Measurements from ENCODE around the gene GSC.
"Not testable (repeated sequence)": the region's sequence is repeated elsewhere in the genome, so short reads cannot be mapped to it uniquely, and the experiment has no call there.

Gene GSC

DNA sequence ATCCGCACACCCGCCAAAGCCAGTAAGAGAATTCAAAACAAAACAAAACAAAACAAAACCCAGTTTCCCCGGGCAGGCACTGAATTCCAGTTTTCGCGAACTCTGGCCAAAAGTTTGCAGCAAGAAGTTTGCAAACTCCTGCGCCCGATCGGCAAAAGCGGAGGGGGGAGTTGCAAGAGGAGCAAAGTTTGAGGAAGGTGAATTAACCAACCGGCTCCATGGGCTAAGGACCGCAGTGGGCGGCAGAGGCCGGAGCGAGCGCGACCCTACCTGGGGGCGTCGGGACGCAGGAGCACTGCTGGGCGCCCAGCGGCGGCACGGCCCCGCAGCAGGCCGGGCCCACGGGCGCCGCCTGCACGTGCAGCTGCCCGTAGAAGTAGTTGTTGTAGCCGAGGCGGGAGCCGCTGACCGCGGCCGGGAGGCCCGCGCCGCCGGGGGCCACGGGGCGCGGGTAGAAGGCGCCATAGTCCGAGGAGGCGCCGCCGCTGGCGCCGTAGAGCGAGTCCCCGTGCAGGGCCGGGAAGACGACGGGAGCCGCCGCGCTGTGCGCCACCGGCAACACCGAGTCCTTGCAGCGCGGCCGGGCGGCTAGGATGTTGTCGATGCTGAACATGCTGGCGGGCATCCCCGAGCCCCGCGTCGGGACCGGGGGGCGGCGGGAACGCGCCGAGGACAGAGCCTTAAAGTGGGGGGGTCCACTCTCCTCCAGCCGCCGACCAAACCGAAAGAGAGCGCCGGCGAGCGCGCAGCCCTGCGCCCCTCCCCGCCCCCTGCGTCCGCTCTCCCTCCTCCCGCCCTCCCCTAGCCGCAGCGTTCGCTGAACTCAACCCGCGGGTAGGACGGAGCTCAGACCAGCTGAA, at the start of gene GSC:
GSC (minus strand) TSS at position 723 of the 860 bp plus-strand sequence; CDS start at position 625, 98 bp downstream.
- no peak for DNase-seq (ENCODE audit: low read depth)

DNA sequence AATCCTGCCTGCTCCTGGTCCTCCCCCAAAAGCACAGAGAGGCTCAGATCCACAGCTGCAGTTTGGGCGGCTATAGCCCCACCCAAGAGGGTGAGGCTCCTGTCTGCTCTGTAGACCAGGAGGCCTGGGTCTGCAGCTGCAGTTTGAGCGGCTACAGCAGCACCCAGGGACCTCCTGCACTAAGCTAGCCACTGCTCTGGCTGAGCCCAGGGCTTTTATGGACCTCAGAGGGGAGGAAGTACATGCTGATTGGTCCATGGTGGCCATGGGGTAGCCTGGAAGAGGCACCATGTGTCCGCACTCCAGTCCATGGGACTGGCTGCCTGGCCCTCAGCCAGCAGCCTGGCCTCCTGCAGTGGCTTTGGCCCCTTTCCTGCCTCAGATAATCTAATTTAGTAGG, 49.6 kb upstream of the GSC start:
- DNase-seq (ENCODE audit: low read depth): no peak

DNA sequence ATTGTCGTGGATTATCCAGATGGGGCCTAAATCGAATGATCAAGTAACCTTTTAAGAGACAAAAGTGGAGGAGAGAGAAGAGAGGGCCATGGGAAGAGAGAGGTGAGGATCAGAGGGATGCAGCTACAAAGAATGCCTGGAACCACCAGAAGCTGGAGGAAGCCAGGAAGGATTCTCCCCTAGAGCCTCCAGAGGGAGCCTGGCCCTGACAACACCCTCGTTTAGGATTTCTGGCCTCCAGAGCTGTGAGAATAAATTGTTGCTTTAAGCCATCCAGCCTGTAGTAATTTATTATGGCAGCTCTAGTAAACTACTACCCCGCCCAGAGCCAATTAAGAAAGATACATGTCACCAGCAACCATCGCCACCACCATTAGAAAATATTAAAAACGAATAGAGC, 46.2 kb upstream of the GSC start:
- DNase-seq (ENCODE audit: low read depth): no peak

DNA sequence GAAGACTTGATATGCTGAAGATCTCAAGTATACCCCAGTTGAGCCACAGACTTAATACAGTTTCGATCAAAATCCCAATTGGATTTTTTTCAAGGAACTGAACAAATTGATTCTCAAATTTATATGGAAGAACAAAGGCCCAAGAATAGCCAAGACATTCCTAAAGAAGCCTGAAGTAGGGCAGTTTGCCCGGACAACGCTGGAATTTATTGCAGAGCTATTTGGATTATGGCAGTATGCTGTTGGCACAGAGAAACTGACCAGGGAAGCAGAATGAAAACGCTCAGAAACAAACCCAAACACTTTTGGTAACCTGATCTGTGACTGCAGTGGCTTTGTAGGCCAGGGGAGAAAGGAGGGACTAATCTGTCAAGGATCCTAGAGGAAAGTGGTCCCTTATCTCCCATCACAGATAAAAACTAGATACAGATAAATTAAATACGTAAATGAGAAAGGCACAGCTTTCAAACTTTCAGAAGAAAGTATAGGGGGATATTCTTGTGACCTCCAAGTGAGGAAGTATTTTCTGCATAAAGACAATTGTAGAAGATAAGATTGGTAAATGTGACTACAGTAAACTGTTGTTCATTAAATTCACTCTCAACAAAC, 35.9 kb upstream of the GSC start:
- no peak for DNase-seq (ENCODE audit: low read depth)

DNA sequence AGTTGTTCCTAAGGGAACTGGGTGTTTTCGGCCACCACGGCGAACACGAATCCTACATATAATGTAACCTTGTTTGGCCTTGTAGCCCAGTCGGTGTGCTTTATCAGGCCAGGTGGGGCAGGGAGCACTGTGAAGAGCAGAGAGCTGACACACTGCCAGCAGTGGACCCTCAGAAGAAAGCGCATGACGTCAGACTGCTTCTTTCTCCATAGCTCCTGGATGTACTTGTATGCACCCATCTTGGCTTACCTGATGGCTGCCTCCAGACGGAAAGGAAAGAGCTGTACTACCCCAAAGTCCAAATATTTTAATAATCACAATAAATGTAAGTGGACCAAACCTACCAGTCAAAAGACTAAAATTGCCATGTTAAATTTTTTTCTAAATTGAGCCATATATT, 31.3 kb upstream of the GSC start:
- DNase-seq (ENCODE audit: low read depth): no peak

DNA sequence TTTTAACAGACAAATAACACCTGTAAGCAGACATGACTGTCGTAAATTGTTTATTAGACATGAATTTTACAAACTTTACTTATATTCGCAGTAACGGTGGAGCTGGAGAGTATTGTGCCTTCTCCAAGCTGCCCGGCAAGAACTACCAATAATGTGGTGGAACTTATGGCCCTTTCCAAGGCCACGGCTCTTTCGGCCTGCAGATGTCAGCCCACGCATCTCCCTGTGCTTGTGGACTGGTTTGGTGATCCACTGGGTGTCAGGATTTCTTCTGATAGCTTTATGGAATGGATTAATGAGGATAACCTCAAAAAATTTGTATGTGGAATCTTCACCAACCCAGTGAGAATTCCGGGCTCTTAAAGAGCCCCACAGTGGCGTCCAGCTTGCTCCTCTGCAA, 30.9 kb upstream of the GSC start:
- DNase-seq (ENCODE audit: low read depth): not testable (repeated sequence)

DNA sequence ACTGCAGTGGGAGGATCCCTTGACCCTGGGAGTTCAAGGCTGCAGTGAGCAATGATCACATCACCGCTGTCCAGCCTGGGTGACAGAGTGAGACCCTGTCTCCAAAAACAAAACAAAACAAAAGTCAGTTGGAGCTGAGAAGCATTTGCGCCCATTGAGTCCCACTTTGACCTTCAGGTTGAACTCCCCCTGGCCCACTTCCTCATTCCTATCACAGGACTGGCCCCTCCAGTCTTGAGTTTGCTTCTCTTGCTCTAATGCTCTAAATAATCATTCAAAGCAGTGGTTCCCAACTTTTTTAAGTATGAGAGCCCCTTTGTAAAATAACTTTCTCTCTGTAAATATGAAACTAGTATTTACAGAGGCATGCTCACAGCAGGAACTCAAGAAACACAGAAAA, 28.0 kb upstream of the GSC start:
- DNase-seq (ENCODE audit: low read depth): no peak

DNA sequence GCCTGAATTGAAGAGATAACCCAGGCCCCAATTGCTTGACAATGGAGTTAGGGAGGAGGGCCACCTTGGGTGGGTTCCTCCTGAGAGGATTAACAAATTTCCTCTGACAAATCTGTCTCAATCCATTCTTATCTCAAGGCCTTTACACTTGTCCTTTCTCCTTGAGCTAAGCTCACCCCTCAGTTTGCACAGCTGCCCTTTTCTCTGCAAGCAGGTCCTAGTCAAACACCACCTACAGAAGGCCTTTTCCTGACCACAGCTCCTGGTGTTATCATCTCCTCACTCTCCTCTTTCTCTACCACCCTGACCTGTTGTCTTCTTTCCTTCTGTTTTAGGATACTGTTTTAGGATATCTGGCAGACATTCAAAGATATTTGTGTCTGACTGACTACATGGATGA, 26.4 kb upstream of the GSC start:
- no peak for DNase-seq (ENCODE audit: low read depth)

DNA sequence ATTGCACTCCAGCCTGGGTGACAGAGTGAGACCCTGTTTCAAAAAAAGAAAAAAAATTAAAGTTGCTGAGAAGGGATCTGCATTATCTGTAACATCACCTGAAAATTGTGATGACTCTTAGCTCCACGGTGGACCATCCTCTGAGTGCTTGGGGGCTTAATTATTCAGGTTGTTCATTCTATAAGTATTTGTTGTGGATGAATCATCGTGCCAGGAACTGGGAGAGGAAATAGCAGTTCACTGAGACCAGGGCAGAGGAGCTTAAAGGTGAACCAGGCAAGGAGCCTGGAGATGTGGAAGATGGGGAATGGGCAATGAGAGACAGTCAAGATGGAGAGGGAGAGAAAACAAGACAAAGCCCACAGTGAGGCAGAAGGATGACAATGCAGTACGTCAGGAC, 25.5 kb upstream of the GSC start:
- DNase-seq (ENCODE audit: low read depth): no peak

DNA sequence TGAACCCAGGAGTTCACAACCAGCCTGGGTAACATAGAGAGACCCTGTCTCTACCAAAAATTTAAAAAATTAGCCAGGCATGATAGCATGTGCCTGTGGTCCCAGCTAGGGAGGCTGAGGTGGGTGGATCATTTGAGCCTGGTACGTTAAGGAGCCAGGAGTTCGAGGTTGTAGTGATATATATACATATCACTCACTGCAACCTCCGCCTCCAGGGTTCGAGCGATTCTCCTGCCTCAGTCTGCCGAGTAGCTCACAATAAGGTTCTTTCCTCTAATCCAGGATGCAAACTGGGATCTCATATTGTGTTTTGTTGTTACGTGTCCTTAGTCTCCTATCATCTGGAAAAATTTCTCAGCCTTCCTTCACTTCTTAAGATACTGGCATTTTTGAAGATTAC, 24.0 kb upstream of the GSC start:
- DNase-seq (ENCODE audit: low read depth): no peak

DNA sequence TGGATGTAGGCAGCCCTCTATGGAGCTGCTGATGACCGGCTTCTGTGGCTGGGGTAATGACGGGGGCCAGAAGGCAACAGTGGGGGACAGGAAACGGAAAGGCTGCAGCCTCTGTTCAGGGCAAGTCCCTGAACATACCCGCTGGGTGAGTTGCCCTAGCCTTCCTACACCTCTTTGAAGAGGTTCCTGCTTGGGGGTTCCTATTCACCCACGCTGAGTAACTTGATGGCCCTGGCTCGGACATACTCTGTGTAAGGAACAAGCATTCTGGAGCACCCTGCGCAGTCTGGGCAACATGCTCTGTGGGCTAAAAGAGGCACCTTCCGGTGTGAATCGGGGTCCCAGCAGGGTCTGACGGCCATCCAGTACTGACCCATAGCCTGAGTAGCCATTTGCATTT, 17.7 kb upstream of the GSC start:
- DNase-seq (ENCODE audit: low read depth): no peak

DNA sequence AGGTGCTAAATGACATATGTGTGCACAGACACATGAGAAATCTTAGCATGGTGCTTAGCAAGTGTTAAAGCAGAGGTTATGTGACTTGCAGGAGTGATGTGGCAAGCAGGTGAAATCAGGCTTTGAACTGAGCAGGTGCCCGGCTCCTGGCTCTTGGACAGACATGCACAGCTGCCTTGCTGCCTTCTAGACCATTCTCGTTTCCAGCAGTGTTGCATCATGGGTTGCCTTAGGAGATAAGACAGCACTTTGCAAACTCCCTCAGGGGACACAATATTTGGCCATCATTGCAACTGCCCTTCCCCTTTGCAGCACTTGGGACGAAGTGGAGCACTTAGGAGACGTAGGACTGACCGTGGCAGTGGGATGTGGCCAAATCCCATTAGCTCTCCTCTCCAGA, 17.2 kb upstream of the GSC start:
- no peak for DNase-seq (ENCODE audit: low read depth)

DNA sequence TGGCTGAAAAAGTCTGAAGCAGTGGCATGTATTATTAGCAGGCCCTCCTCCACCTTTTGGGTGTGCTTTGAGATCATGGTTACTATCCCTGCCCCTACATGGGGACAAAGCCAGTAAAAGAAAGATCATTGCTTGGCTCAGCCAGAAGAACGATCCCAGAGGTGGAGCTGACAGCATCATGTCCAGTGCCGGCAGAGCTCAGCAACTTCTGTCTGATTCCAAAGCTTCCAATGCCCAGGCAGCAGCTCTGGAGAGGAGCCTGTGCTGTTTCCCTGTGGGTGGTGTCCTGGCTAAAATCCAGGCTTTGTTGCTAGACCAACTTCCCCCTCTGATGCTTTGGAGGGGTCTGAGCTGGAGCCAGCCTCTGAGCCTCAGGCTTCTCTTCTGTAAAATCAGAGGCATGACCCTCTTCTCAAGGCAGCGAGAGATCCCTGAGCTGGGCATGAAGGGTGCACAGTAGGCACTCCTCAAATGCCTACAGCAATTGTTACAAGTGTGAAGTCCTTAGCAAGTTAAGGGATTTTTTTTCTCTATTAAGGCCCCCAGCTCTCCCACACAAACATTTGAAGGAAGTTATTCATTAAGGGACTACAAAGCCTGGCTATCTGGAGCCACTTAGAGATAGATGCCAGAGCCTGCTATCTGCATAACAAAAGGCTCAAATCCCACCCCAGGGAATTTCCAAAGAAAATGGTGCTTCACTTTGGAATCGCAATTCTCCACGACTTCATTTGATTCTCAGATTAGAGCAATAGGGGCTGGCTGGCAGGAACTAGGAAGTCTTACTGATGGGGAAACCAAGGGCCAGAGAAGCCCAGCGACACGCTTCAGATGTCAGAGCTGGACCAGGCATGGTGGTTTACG, 10.9 kb upstream of the GSC start:
- no peak for DNase-seq (ENCODE audit: low read depth)

DNA sequence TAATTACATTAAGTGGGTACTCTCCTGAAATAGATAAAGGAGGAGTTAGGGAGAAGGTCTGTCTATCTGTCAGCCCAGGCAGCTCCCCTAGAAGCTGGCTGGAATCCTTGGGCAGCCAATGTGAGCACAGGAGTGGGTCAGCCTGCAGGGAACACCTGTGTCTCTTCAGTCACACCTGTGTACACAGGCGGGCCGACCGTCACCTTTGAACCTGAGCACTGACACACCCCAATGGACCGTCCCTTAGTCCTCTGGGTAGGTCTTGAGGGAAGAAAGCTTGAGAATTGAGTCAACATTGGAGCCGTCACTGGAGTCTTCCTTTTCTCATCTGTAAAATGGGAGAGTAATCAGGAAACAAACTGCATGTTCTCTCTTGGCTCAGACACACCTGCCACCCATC, 9.8 kb upstream of the GSC start:
- DNase-seq (ENCODE audit: low read depth): no peak

DNA sequence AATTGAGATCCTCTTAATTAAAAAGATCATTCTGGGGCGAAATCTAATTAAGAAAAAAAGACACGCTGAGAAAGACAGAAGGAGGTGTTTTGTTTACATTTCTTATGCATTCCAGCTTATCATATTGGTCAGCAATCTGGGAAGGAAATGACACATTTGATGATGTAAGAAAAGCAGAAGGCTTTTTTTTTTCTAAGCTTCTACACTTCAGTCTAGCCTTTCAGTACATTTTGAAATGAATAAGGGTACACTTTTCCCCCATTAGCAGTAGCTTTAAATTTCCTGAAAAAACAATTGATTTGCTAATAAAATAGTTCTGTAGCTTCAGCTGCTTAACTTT, 5.9 kb upstream of the GSC start:
- DNase-seq (ENCODE audit: low read depth): no peak

DNA sequence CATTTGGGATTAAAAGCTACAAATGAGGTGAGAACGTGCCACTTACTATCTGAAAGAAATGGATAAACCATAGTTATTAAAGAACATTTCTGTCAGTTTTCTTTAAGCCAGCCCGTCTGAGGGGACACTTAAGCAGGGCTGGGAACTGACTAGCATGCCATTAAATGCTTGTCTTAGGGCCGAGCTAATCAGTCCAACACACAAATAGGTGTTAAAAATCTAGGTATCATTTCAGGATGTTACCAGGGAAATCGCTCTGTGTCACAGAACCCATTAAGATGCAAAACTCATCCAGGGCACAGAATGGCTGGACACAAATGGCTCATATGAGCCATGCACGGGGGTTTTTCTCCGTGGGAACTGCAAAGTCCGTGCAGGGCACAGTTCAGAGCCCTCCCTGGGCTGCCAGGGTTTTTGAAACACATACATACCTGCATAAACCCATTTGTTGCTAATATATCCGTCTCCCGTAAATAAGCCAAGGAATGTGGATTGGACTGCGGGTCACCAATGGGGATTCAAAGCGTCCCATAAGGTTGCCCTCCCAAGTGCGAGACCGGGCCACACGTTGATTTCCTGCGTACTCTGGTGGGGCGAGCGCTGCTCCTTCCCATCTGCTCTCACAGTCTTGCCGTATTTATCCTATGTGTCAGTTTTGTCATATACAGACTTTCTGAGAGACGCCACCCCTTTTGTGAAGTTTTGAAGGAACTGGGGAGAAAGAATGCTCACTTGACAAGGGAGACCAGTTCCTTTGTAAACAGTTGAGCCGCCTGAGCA, 5.4 kb upstream of the GSC start:
- no peak for DNase-seq (ENCODE audit: low read depth)

DNA sequence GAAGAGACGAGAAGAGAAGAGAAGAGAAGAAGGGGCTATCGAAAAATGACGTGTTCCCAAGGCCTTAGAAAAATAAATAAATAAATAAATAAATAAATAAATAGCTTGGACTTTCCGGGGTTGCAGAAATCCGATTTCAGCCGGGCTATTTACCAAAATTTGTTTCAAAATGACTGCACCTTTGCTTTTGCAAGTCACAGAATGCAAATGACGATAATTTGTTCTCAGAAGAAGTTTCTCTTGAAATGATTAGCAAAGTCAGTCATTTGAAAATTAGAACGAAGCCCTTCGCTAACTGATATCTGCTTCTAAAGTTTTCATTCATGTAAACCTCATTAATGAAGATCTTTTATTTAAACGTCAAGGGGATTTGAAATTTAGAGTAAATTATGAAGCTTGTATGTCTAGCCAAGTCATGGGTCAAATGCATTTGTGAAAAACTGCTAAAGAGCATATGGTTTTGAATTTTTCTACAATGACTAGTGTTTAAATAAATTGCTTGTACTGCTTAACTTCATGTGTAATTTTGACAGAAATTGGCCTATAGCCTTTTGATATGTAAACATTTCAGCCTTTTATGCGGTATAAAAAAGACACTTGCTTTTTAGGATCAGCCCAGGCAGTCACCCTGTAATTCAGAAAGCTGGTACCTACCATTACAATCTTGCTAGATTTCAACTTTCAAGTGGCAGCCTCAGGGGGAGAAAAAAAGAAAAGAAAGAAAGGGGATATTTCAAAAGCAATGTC, 4.6 kb upstream of the GSC start:
- DNase-seq (ENCODE audit: low read depth): no peak

DNA sequence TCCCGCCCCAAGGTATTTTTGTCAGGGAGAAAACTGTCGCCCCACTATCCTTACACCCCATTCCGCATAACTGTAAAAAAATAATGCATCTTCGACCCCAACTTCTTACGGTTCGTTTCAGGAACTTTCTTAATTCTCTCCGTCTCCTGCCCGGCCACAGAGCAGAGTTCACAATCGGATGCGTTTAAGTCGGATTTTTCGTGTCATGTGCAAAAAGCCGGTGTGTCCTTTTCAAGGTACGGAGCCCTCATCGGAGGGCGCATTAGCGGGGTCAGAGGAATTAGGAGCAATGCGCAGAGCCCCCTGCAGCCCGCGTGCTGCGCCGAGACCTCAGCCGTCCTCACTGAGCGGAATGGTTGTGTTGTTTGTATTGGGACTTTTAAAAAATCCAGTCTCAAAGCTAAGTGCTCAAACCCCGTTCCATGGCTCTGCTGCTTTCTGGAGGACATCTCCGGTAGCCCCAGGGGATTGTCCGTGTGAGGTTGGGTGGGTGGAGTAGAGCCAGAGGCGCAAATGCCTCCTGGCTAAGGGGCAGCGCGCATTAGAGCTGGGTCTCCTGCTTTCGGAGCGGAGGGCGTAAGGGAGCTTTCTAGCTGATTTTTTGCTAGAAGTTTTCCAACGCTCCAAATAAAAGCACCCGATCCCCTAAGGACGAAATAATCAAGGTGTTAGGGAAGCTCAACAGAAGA, 3.9 kb upstream of the GSC start:
- DNase-seq (ENCODE audit: low read depth): no peak

DNA sequence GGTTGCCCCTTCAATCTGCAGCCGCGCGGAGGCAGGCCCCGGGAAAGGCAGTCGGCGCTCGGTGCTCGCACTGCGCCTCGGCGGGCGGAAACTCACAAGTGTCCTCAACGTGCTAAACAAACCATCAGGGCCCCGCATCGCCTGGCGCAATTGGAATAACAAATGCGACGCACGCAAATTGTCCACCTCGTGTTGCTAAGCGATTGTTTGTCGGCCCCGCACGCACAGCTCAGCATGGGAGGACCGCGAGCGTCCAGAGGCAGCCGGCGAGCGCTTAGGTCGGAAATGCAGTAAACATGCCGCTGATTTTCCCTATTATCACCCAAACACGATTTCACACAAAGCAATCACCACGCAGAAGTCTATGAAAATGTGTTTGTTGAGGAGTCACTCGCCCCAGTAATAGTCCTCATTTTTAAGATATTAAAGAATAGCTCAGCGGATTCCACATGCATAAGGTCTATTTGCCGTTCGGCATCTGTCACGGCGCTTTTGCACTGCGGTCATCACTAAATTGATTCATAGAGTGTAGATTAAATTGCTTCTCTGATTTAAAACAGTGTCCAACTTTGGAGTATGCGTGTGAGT, 3.2 kb upstream of the GSC start:
- DNase-seq (ENCODE audit: low read depth): no peak

DNA sequence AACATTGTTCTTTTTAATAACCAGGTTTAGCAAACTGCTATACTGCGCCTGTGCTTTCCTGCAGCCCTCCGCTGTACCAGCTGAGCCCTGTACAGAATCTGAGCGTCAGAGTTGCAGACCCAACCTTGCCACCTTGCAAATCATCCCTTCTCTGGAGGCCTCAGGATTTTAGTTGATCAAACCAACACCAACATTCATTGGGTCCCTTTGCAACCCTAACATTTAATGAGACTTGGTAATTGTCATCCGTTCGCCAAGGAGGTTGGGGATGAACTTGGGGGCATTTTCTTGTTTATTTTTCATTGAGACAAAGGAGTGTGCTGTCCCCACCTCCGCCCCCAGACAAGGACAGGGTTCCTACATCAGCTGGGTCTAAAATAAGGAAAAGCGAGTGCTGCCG, 2.6 kb upstream of the GSC start:
- DNase-seq (ENCODE audit: low read depth): no peak

Data from stimulated activated CD8-positive, alpha-beta memory T cell treated with anti-CD3 and anti-CD28 coated beads, Interleukin-12 subunit alpha, Interleukin-12 subunit beta, amount 100 ng/mL, for 1 hour (primary cell).